ENCODE results near the gene CCDC15.
"Not testable (repeated sequence)": the region's sequence is repeated elsewhere in the genome, so short reads cannot be mapped to it uniquely, and the experiment has no call there.

CCDC15 gene

DNA sequence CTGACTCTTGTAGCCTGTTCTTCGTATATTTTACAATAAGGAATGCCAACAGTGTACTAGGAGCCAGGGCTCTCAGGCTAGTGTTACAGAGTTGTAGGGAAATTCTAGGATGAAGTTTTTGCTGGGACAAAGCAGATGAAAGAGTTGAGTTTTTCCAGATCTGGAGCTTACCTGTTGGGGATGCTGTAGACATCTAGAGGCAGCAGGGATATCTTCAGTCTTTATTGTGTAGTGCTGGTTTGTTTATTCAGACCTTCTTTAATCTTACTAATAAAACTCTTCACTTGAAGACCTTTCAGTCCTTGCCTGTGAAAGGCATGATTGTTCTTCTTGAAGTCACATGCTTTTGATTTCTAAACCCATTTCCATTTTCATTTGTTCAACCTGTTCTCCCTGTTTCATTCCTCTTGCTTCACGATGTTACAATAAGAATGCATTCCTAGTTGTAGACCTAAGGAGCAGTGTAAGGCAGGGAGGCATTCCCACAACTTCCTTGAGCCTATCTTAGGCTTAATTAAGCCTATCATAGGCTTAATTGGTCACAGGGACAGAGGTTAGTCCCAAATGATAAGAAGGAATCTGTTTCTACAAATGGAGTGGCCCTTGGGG is 101.2 kb downstream of the CCDC15 start:
- H3K4me3 ChIP-seq (ENCODE audit: low read depth, low read length) = no peak overlapping the region
- no peak for DNase-seq (ENCODE audit: low read depth)
- TF ChIP-seq, protein P1, sequence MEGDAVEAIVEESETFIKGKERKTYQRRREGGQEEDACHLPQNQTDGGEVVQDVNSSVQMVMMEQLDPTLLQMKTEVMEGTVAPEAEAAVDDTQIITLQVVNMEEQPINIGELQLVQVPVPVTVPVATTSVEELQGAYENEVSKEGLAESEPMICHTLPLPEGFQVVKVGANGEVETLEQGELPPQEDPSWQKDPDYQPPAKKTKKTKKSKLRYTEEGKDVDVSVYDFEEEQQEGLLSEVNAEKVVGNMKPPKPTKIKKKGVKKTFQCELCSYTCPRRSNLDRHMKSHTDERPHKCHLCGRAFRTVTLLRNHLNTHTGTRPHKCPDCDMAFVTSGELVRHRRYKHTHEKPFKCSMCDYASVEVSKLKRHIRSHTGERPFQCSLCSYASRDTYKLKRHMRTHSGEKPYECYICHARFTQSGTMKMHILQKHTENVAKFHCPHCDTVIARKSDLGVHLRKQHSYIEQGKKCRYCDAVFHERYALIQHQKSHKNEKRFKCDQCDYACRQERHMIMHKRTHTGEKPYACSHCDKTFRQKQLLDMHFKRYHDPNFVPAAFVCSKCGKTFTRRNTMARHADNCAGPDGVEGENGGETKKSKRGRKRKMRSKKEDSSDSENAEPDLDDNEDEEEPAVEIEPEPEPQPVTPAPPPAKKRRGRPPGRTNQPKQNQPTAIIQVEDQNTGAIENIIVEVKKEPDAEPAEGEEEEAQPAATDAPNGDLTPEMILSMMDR (IDR thresholded peaks at IDR 0.05; ENCODE audit: low read depth, low read length, missing control alignments) = no peak

DNA sequence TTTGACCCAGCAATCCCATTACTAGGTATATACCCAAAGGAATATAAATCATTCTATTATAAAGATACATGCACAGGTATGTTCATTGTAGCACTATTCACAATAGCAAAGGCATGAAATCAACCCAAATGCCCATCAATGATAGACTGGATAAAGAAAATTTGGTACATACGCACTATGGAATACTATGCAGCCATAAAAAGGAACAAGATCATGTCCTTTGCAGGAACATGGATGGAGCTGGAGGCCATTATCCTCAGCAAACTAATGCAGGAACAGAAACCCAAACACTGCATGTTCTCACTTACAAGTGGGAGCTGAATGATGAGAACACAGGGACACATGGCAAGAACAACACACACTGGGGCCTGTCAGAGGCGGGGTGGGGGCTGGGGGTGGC is 102.1 kb downstream of the CCDC15 start:
- H3K4me3 ChIP-seq (ENCODE audit: low read depth, low read length); DNase-seq (ENCODE audit: low read depth): not testable (repeated sequence)

DNA sequence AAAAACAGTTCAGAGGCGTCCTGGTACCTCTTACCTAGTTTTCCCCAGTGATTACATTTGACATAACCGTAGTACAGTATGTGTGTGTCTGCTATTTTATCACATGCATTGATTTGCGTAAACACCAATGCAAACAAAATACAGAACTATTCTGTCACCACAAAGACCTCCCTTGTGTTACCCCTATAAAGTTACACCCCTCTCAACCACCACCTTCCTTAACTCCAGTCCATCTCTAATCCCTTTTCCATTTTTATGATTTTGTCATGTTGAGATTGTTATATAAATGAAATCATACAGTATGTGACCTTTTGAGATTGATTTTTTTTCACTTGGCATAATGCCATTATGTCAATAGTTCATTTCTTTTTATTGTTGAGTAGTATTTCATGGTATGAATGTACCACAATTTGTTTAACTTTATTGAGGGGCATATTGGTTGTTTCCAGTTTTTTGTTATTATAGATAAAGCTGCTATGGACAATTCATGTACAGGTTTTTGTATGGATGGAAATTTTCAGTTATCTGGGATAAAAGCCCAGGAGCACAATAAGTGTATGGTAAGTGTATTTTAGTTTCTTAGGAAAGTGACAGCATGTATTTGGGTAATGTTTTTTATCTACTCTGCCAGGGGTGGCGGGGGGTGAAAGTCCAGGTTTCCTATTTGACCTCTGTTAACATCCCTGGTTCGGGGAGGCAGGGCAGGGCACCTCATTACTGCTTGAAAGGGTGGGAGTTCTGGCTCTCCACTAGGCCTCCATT is 103.1 kb downstream of the CCDC15 start:
- no peak for DNase-seq (ENCODE audit: low read depth)
- TF ChIP-seq, protein P1 (IDR thresholded peaks at IDR 0.05; ENCODE audit: low read depth, low read length, missing control alignments) = no peak
- H3K4me3 ChIP-seq (ENCODE audit: low read depth, low read length) = no peak overlapping the region

DNA sequence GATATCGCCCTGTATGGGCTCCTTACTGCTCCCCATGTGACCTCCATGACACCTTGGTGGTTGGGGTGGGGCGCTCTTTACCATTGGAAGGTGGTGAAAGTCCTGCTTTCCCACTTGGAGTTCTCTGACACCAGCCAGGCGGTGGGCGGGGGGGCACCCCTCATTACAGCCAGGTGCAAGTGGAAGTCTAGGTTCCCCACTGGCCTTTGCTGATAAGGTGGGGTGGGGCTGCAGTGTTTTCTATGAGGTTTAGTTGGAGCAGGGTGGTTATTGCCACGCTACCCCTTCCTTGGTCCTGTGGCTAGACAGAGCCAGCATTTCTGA is 103.7 kb downstream of the CCDC15 start:
- no peak overlapping the region for H3K4me3 ChIP-seq (ENCODE audit: low read depth, low read length)
- TF ChIP-seq, protein P1 (IDR thresholded peaks at IDR 0.05; ENCODE audit: low read depth, low read length, missing control alignments) = no peak
- no peak for DNase-seq (ENCODE audit: low read depth)

DNA sequence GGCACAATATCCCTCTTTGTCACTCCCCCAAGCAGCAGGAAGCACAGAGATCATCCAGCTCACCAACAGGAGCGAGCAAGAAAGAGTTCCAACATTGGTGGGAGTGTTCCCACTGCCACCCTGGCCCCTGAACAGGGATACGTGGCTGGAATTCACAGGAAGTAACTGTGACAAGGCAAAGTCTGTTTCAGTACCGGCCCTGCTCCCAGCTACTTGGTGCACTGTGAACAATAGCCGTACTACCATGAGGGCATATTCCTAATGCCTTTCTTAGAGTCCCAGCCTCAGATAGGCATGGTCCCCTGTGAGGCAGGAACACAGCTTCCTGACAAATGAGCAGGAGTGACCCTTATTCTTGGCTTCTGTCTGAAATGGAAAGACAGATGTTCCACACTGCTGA is 107.3 kb downstream of the CCDC15 start:
- DNase-seq (ENCODE audit: low read depth) = no peak
- no peak overlapping the region for H3K4me3 ChIP-seq (ENCODE audit: low read depth, low read length)

DNA sequence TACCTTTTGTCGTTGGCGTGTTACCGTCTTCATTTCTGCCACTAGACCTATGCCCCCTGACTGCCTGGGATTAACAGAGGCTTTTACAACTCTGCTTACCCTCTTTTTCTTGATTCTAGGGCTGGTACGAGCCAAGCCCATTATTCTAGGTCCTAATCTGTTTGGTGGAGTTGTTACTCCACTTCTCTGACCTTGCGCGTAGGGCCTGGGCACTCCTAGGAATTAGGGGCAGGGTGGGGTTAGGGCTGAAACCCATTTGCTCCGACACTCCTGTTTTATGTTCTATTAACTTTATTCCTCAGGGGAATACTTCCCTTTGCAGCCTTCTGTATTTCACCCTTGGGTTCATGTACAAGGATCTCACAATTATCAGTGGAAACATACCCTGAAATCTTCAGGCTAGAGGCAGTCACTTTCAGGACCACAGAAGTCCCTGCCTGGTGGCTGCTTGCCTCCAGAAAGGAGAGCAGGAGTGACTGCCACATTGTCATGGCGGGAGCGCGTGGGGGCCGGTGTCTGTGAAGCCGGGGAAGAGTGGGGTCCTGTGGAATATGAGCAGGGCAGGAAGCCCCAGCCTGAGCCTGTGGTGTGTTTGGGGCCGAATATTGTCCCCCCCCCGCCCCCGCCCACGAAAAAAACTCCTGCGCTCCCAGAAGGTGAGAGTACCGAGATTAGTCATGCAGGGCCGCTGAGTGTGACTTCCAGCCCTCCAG is 108.4 kb downstream of the CCDC15 start:
- peak overlapping the region; percentile 56 for H3K4me3 ChIP-seq (ENCODE audit: low read depth, low read length)
- no peak for DNase-seq (ENCODE audit: low read depth)
- TF ChIP-seq, protein P1 (IDR thresholded peaks at IDR 0.05; ENCODE audit: low read depth, low read length, missing control alignments) = no peak

More for the DNA sequence above, 107.3 kb downstream of the CCDC15 start:
- TF ChIP-seq, protein P1 (IDR thresholded peaks at IDR 0.05; ENCODE audit: low read depth, low read length, missing control alignments) = no peak

DNA sequence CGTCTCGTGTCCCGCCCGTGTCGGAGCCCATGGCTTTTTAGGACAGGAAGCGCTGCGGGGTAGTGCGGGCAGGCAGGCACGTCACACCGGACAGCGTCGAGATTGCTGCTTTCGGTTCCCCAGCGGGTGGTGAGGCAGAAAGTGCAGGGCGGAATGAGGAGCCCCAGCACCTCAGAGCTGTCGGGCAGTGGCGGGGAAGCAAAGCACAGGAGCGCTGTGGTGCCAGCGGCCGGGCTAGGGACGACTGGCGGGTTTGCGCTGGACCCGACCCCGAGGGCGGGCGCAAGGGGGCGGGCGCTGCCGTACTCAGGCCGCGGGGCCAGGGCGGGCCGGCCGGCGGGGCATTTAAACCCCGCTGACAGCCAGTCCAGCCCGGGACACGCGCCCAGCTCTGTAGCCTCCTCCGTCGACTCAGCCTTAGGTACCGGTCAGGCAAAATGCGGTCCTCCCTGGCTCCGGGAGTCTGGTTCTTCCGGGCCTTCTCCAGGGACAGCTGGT is 109.0 kb downstream of the CCDC15 start, which contains the start of gene SLC37A2:
Gene SLC37A2, plus strand, starts transcription at position 375 of the 498 bp plus-strand sequence. Its CDS starts 63 bp downstream, at position 438.
- peak; percentile 54 for DNase-seq (ENCODE audit: low read depth)
- TF ChIP-seq, protein P1 (IDR thresholded peaks at IDR 0.05; ENCODE audit: low read depth, low read length, missing control alignments) = peak; percentile 3

More for the DNA sequence above, 109.0 kb downstream of the CCDC15 start, which contains the start of gene SLC37A2:
- H3K4me3 ChIP-seq (ENCODE audit: low read depth, low read length) = peak within 1 kb of the TSS; percentile 56
